GM19043 (cell line): ENCODE data around the gene PRKACB.
A peak's percentile ranks its signal among the peaks of the same experiment; 100 is the strongest.

Experiments
- ATAC-seq: cut with Tn5 transposase; IDR thresholded peaks from one replicate; pipeline ENCODE4 v1.9.1; 2021; ENCODE audit warnings: low read depth; ENCODE audit not compliant: unreplicated experiment

The PRKACB gene

GRCh38 chr1:84155517-84155916 is 11.4 kb downstream of the PRKACB start:
- no peak for ATAC-seq

GRCh38 chr1:84156210-84156621 is 12.1 kb downstream of the PRKACB start:
- ATAC-seq: no peak

- ATAC-seq: no peak
Observed at GRCh38 chr1:84159533-84160240, 15.6 kb downstream of the PRKACB start.

- ATAC-seq: no peak
Observed at GRCh38 chr1:84162295-84162694, 18.2 kb downstream of the PRKACB start.

- ATAC-seq: no peak
Observed at GRCh38 chr1:84163123-84163931, 19.3 kb downstream of the PRKACB start.

GRCh38 chr1:84164161-84164560 is 20.1 kb downstream of the PRKACB start:
- no peak for ATAC-seq

GRCh38 chr1:84164567-84165021 is 20.5 kb downstream of the PRKACB start:
- ATAC-seq: no peak

- ATAC-seq: no peak
Observed at GRCh38 chr1:84165601-84166000, 21.5 kb downstream of the PRKACB start.

GRCh38 chr1:84166797-84167196 is 22.7 kb downstream of the PRKACB start:
- ATAC-seq: peak; percentile 96

GRCh38 chr1:84168783-84169182 is 24.7 kb downstream of the PRKACB start:
- no peak for ATAC-seq

- no peak for ATAC-seq
Observed at GRCh38 chr1:84170171-84170570, 26.1 kb downstream of the PRKACB start.

- ATAC-seq: no peak
Observed at GRCh38 chr1:84171481-84171880, 27.4 kb downstream of the PRKACB start.

- ATAC-seq: no peak
Observed at GRCh38 chr1:84174051-84174556, 30.0 kb downstream of the PRKACB start.

- no peak for ATAC-seq
Observed at GRCh38 chr1:84181350-84182005, 37.4 kb downstream of the PRKACB start.

- ATAC-seq: no peak
Observed at GRCh38 chr1:84190455-84190854, 46.4 kb downstream of the PRKACB start.

GRCh38 chr1:84192681-84193080 is 48.6 kb downstream of the PRKACB start:
- no peak for ATAC-seq

GRCh38 chr1:84198832-84199231 is 54.8 kb downstream of the PRKACB start:
- no peak for ATAC-seq

GRCh38 chr1:84199257-84199656 is 55.2 kb downstream of the PRKACB start:
- ATAC-seq: no peak

GRCh38 chr1:84202126-84202525 is 58.1 kb downstream of the PRKACB start:
- no peak for ATAC-seq

GRCh38 chr1:84206375-84206774 is 62.3 kb downstream of the PRKACB start:
- ATAC-seq: no peak

- no peak for ATAC-seq
Observed at GRCh38 chr1:84208935-84209334, 64.9 kb downstream of the PRKACB start.
